ENCODE results near the gene NFE2L3. TPM values are rescaled to one million over a fixed set of nuclear protein-coding genes. Genes with fewer than 3 reads are reported as not detected.
"Not testable (repeated sequence)": the region's sequence is repeated elsewhere in the genome, so short reads cannot be mapped to it uniquely, and the experiment has no call there.

The NFE2L3 gene
- total RNA-seq, 1 donor from 2014 or later = 9.8 TPM

- FAIRE-seq (no peak), DNase-seq (ENCODE audit: low spot score in 2 of 2) (no peak)
Observed at GRCh38 chr7:26166684-26167266, 14.8 kb downstream of the NFE2L3 start.

- FAIRE-seq (no peak), DNase-seq (ENCODE audit: low spot score in 2 of 2) (no peak)
Observed at GRCh38 chr7:26167303-26167934, 15.4 kb downstream of the NFE2L3 start.

GRCh38 chr7:26168458-26169023, 16.5 kb downstream of the NFE2L3 start:
- FAIRE-seq = no peak
- no peak for DNase-seq (ENCODE audit: low spot score in 2 of 2)

- FAIRE-seq (no peak), DNase-seq (ENCODE audit: low spot score in 2 of 2) (no peak)
Observed at GRCh38 chr7:26169271-26169670, 17.3 kb downstream of the NFE2L3 start.

- DNase-seq (ENCODE audit: low spot score in 2 of 2) (no peak), FAIRE-seq (no peak)
Observed at GRCh38 chr7:26170663-26171062, 18.7 kb downstream of the NFE2L3 start.

- FAIRE-seq (no peak), DNase-seq (ENCODE audit: low spot score in 2 of 2) (no peak)
Observed at GRCh38 chr7:26171601-26172000, 19.6 kb downstream of the NFE2L3 start.

GRCh38 chr7:26172048-26172447, 20.1 kb downstream of the NFE2L3 start:
- FAIRE-seq (no peak), DNase-seq (ENCODE audit: low spot score in 2 of 2) (no peak)

- not testable (repeated sequence) for DNase-seq (ENCODE audit: low spot score in 2 of 2); FAIRE-seq
Observed at GRCh38 chr7:26175903-26176302, 23.9 kb downstream of the NFE2L3 start.

- not testable (repeated sequence) for DNase-seq (ENCODE audit: low spot score in 2 of 2); FAIRE-seq
Observed at GRCh38 chr7:26176696-26177095, 24.7 kb downstream of the NFE2L3 start.

GRCh38 chr7:26177269-26177668, 25.3 kb downstream of the NFE2L3 start:
- not testable (repeated sequence) for DNase-seq (ENCODE audit: low spot score in 2 of 2); FAIRE-seq

- no peak for DNase-seq (ENCODE audit: low spot score in 2 of 2)
- FAIRE-seq = no peak
Observed at GRCh38 chr7:26178272-26178960, 26.4 kb downstream of the NFE2L3 start.

GRCh38 chr7:26179422-26179821, 27.4 kb downstream of the NFE2L3 start:
- FAIRE-seq (no peak), DNase-seq (ENCODE audit: low spot score in 2 of 2) (no peak)

GRCh38 chr7:26179826-26180497, 28.0 kb downstream of the NFE2L3 start:
- no peak for FAIRE-seq
- DNase-seq (ENCODE audit: low spot score in 2 of 2) = no peak

GRCh38 chr7:26180792-26181198, 28.8 kb downstream of the NFE2L3 start:
- FAIRE-seq (no peak), DNase-seq (ENCODE audit: low spot score in 2 of 2) (no peak)

- no peak for FAIRE-seq
- DNase-seq (ENCODE audit: low spot score in 2 of 2) = no peak
Observed at GRCh38 chr7:26181474-26182227, 29.7 kb downstream of the NFE2L3 start.

GRCh38 chr7:26182283-26182682, 30.3 kb downstream of the NFE2L3 start:
- no peak for DNase-seq (ENCODE audit: low spot score in 2 of 2)
- FAIRE-seq = no peak

GRCh38 chr7:26182706-26183105, 30.7 kb downstream of the NFE2L3 start:
- DNase-seq (ENCODE audit: low spot score in 2 of 2) (no peak), FAIRE-seq (no peak)

- DNase-seq (ENCODE audit: low spot score in 2 of 2) = no peak
- FAIRE-seq = no peak
Observed at GRCh38 chr7:26183545-26184280, 31.7 kb downstream of the NFE2L3 start.

- DNase-seq (ENCODE audit: low spot score in 2 of 2); FAIRE-seq: not testable (repeated sequence)
Observed at GRCh38 chr7:26184281-26185101, 32.5 kb downstream of the NFE2L3 start.
